ENCODE measurements around the gene OR1F1. TPM values are rescaled to one million over a fixed set of nuclear protein-coding genes. Genes with fewer than 3 reads are reported as not detected.

Gene OR1F1
- total RNA-seq, 1 experiment from 2014 or later, result not detected

GRCh38 chr16:3145151-3145550 lies 42.9 kb upstream of the OR1F1 start:
- no peaks in the 10 kb centered on the region for H3K9me3 Mint-ChIP-seq
- peak overlapping the region in 2 of 3 experiments; percentile 47 to 88; a peak in 2 of 7 replicates for H3K27ac Mint-ChIP-seq
- H3K14ac ChIP-seq (ENCODE audit: insufficient read depth, low read length), result peak overlapping the region; percentile 27; the same call in 1 of the 2 replicates
- H4K91ac ChIP-seq (ENCODE audit: insufficient read length, low read depth, low read length), result no peak overlapping the region
- H3T11ph ChIP-seq (ENCODE audit: low read length), result no peak overlapping the region
- H2BK120ac ChIP-seq (ENCODE audit: low read depth, low read length, poor library complexity, severe bottlenecking), result no peak overlapping the region
- H3K4me2 ChIP-seq (ENCODE audit: insufficient read depth, insufficient read length, low read length), result no peak overlapping the region
- no peaks in the 10 kb centered on the region for H3K79me2 ChIP-seq (ENCODE audit: insufficient read depth, low read length)
- WGBS (ENCODE audit: extremely low coverage, insufficient read length, low lambda C conversion rate), result no CpG with 5 or more reads among the region's 10 CpGs
- no peaks in the 10 kb centered on the region for H4K20me1 ChIP-seq (ENCODE audit: control insufficient read depth, insufficient read depth, insufficient read length)
- H3K27ac ChIP-seq (ENCODE audit: insufficient read length, low read depth, low read length), result no peak overlapping the region
- no peak overlapping the region for H2BK20ac ChIP-seq (ENCODE audit: low read depth, low read length, poor library complexity, severe bottlenecking)
- H3K23me2 ChIP-seq (ENCODE audit: insufficient read length, low read depth, low read length, poor library complexity, severe bottlenecking), result peaks cover 5% of the 10 kb centered on the region
- H2BK15ac ChIP-seq (ENCODE audit: low read depth, low read length), result no peak overlapping the region
- no peaks in the 10 kb centered on the region for H3K9me3 ChIP-seq (ENCODE audit: control insufficient read depth, low read depth, low read length)
- no peak overlapping the region for H3K56ac ChIP-seq (ENCODE audit: insufficient read length, low read depth, low read length)
- no peak overlapping the region for H4K5ac ChIP-seq (ENCODE audit: insufficient read length, low read depth, low read length)
- H3K23ac ChIP-seq (ENCODE audit: insufficient read length, low read depth, low read length), result no peak overlapping the region
- TF ChIP-seq, protein P1, sequence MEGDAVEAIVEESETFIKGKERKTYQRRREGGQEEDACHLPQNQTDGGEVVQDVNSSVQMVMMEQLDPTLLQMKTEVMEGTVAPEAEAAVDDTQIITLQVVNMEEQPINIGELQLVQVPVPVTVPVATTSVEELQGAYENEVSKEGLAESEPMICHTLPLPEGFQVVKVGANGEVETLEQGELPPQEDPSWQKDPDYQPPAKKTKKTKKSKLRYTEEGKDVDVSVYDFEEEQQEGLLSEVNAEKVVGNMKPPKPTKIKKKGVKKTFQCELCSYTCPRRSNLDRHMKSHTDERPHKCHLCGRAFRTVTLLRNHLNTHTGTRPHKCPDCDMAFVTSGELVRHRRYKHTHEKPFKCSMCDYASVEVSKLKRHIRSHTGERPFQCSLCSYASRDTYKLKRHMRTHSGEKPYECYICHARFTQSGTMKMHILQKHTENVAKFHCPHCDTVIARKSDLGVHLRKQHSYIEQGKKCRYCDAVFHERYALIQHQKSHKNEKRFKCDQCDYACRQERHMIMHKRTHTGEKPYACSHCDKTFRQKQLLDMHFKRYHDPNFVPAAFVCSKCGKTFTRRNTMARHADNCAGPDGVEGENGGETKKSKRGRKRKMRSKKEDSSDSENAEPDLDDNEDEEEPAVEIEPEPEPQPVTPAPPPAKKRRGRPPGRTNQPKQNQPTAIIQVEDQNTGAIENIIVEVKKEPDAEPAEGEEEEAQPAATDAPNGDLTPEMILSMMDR (conservative IDR thresholded peaks at IDR 0.05), result no peak
- DNase-seq, result no peak
- H3K18ac ChIP-seq (ENCODE audit: insufficient read length, low read depth, low read length), result no peak overlapping the region
- H3K79me1 ChIP-seq (ENCODE audit: insufficient read depth, low read depth, low read length, poor library complexity, severe bottlenecking), result no peaks in the 10 kb centered on the region
- H3K27me3 Mint-ChIP-seq (ENCODE audit: low read depth), result peaks cover 33% of the 10 kb centered on the region
- H3K4me3 Mint-ChIP-seq, result no peak overlapping the region; a peak in 1 of 5 replicates
- H3K27me3 ChIP-seq (ENCODE audit: insufficient read depth, low read length), result no peaks in the 10 kb centered on the region
- H2AK5ac ChIP-seq (ENCODE audit: insufficient read length, low read length), result no peak overlapping the region
- no peak overlapping the region for H3K4ac ChIP-seq (ENCODE audit: low read depth, low read length)
- H3K4me1 Mint-ChIP-seq, result peaks cover 5 to 8% of the 10 kb centered on the region in 2 experiments; a peak in 3 of 4 replicates
- H2BK5ac ChIP-seq (ENCODE audit: insufficient read length, low read length), result no peak overlapping the region
- H4K8ac ChIP-seq (replicated peaks; ENCODE audit: insufficient read length, low read depth, low read length), result no peak overlapping the region
- H2AFZ ChIP-seq (ENCODE audit: low read length), result no peak overlapping the region
- H2BK12ac ChIP-seq (ENCODE audit: insufficient read length, low read depth, low read length), result no peak overlapping the region
- H3K4me1 ChIP-seq (ENCODE audit: insufficient read depth, low read length), result no peaks in the 10 kb centered on the region
- no peak overlapping the region for H3K9ac ChIP-seq (ENCODE audit: extremely low read depth, insufficient read length, low read length)
- peaks cover 5 to 16% (median 12%) of the 10 kb centered on the region in 3 experiments; a peak in 4 of 7 replicates for H3K36me3 Mint-ChIP-seq (ENCODE audit: insufficient read depth in 1 of 3, low read depth in 3 of 3)
